Renal cortical epithelial cell (primary cell): ENCODE measurements around the gene MDGA2. TPM values are rescaled to one million over a fixed set of nuclear protein-coding genes. Genes with fewer than 3 reads are reported as not detected.

Experiments
- DNase-seq: peaks from one replicate; pipeline ENCODE4 v3.0.0-alpha.2; 2011; ENCODE audit warnings: low read depth
- total RNA-seq: library from RNA; depleted of rRNA; stranded (reverse); fragments of >200 nt; gene quantifications from 2 replicates; pipeline ENCODE4 v1.2.3, GENCODE V29; 2014

The MDGA2 gene
- total RNA-seq, 1 donor from 2014 or later = 0.50 TPM

GRCh38 chr14:47149326-47149725, 526.1 kb downstream of the MDGA2 start:
- no peak for DNase-seq

GRCh38 chr14:47148686-47149085, 526.7 kb downstream of the MDGA2 start:
- DNase-seq = peak; percentile 1

GRCh38 chr14:47120645-47121044, 554.8 kb downstream of the MDGA2 start:
- DNase-seq = no peak

- DNase-seq = no peak
Observed at GRCh38 chr14:47103771-47104170, 571.6 kb downstream of the MDGA2 start.

GRCh38 chr14:47102472-47102871, 572.9 kb downstream of the MDGA2 start:
- DNase-seq = no peak

GRCh38 chr14:47085678-47086077, 589.7 kb downstream of the MDGA2 start:
- no peak for DNase-seq

- DNase-seq = no peak
Observed at GRCh38 chr14:47065326-47065725, 610.1 kb downstream of the MDGA2 start.

- DNase-seq = no peak
Observed at GRCh38 chr14:47060050-47060449, 615.4 kb downstream of the MDGA2 start.

GRCh38 chr14:47057364-47057763, 618.0 kb downstream of the MDGA2 start:
- DNase-seq = no peak

GRCh38 chr14:47044841-47045240, 630.6 kb downstream of the MDGA2 start:
- DNase-seq = peak; percentile 9

- DNase-seq = peak; percentile 60
Observed at GRCh38 chr14:47040550-47040949, 634.9 kb downstream of the MDGA2 start.

GRCh38 chr14:47039336-47039735, 636.1 kb downstream of the MDGA2 start:
- no peak for DNase-seq

GRCh38 chr14:47022721-47023120, 652.7 kb downstream of the MDGA2 start:
- DNase-seq = no peak

- no peak for DNase-seq
Observed at GRCh38 chr14:47020500-47020899, 654.9 kb downstream of the MDGA2 start.

GRCh38 chr14:47012533-47013280, 662.7 kb downstream of the MDGA2 start:
- DNase-seq = no peak

GRCh38 chr14:47009615-47010014, 665.8 kb downstream of the MDGA2 start:
- no peak for DNase-seq

- no peak for DNase-seq
Observed at GRCh38 chr14:47008732-47009131, 666.7 kb downstream of the MDGA2 start.

- DNase-seq = no peak
Observed at GRCh38 chr14:46999661-47000060, 675.7 kb downstream of the MDGA2 start.

GRCh38 chr14:46989566-46989965, 685.8 kb downstream of the MDGA2 start:
- DNase-seq = no peak

- DNase-seq = no peak
Observed at GRCh38 chr14:46988312-46988711, 687.1 kb downstream of the MDGA2 start.

- DNase-seq = peak; percentile 31
Observed at GRCh38 chr14:46985529-46986380, 689.6 kb downstream of the MDGA2 start.

GRCh38 chr14:46973295-46973694, 702.1 kb downstream of the MDGA2 start:
- DNase-seq = no peak

- DNase-seq = no peak
Observed at GRCh38 chr14:46964378-46964777, 711.0 kb downstream of the MDGA2 start.
